Activated naive CD8-positive, alpha-beta T cell treated with anti-CD3 and anti-CD28 coated beads, Interleukin-2, amount 10 ng/mL, durations not matched to agents 7 days and 5 days (primary cell): ENCODE results near the gene ZNF860. TPM values are rescaled to one million over a fixed set of nuclear protein-coding genes. Genes with fewer than 3 reads are reported as not detected.

Experiments
- ATAC-seq: fragments of 150-1000 bp; cut with Tn5 transposase; one replicate; pipeline ENCODE4 v1.10.0; 2021; ENCODE audit warnings: low read depth, moderate library complexity
- POLR2A ChIA-PET: fragments of 350-600 bp; sonication (Branson Sonifier 250); formaldehyde crosslinking; loops from one replicate; lab custom pipeline; 2021; ENCODE audit warnings: antibody characterized with exemption; lab: Charles Lee
- DNase-seq: peaks from one replicate; pipeline ENCODE4 v3.0.0; 2021
- H3K27ac Mint-ChIP-seq: one replicate; pipeline ENCODE4 v1.8.0; 2022; ENCODE audit warnings: mild to moderate bottlenecking, mixed read lengths
- H3K27me3 Mint-ChIP-seq: one replicate; pipeline ENCODE4 v1.8.0; 2022; ENCODE audit warnings: mild to moderate bottlenecking, moderate library complexity, mixed read lengths
- H3K36me3 Mint-ChIP-seq: one replicate; pipeline ENCODE4 v1.8.0; 2021; ENCODE audit warnings: mild to moderate bottlenecking, mixed read lengths
- H3K4me1 Mint-ChIP-seq: one replicate; pipeline ENCODE4 v1.8.0; 2021; ENCODE audit warnings: mixed read lengths
- H3K4me3 Mint-ChIP-seq: one replicate; pipeline ENCODE4 v1.8.0; 2022; ENCODE audit warnings: mild to moderate bottlenecking, moderate library complexity, mixed read lengths
- H3K9me3 Mint-ChIP-seq: one replicate; pipeline ENCODE4 v1.8.0; 2021; ENCODE audit warnings: mixed read lengths
- total RNA-seq, 2 experiments: library from RNA; stranded (reverse); gene quantifications; one replicate each; pipeline ENCODE4 v1.2.3, GENCODE V29; 2021

Gene ZNF860
- total RNA-seq, 2 experiments from 2014 or later, result not detected

DNA sequence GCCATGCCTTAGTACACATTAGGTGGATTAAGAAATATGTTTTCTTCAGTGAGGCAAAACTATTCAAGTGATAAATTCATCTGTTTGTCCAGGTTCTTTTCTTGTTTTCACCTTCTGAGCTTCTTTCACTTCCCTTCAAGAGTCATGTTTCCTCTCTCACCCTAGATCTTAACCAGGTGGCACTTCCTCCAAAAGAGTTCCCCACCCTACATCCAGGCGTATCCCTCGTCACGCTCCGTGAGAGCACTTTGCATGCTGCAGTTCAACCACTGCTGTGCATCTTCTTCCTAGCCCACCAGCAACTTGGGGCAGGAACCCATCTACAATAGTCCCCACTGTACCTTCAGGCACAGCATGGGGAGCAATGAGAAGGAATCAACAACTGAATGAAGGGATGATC lies 29.3 kb upstream of the ZNF860 start:
- H3K4me1 Mint-ChIP-seq, result peaks cover 3% of the 10 kb centered on the region
- ATAC-seq (no peak), DNase-seq (no peak)
- H3K36me3 Mint-ChIP-seq, result no peaks in the 10 kb centered on the region
- peaks cover 6% of the 10 kb centered on the region for H3K27me3 Mint-ChIP-seq
- POLR2A ChIA-PET, result no interaction called here
- no peak overlapping the region for H3K27ac Mint-ChIP-seq
- H3K9me3 Mint-ChIP-seq, result peaks cover 7% of the 10 kb centered on the region
- no peak overlapping the region for H3K4me3 Mint-ChIP-seq

- Mint-ChIP-seq H3K27me3 (peaks cover 6% of the 10 kb centered on the region), H3K4me3 (no peak overlapping the region), H3K9me3 (peaks cover 7% of the 10 kb centered on the region), H3K27ac (no peak overlapping the region), H3K36me3 (no peaks in the 10 kb centered on the region), H3K4me1 (peaks cover 3% of the 10 kb centered on the region)
- POLR2A ChIA-PET, result no interaction called here
- no peak for ATAC-seq
- DNase-seq, result no peak
Measured at GRCh38 chr3:31953091-31953490, 28.5 kb upstream of the ZNF860 start.

- Mint-ChIP-seq H3K27me3 (peaks cover 6% of the 10 kb centered on the region), H3K27ac (no peak overlapping the region), H3K4me3 (no peak overlapping the region), H3K36me3 (no peaks in the 10 kb centered on the region), H3K4me1 (peaks cover 3% of the 10 kb centered on the region), H3K9me3 (peaks cover 7% of the 10 kb centered on the region)
- POLR2A ChIA-PET, result no interaction called here
- no peak for DNase-seq
- no peak for ATAC-seq
Measured at GRCh38 chr3:31953636-31954035, 27.9 kb upstream of the ZNF860 start.

- Mint-ChIP-seq H3K27me3 (peaks cover 4% of the 10 kb centered on the region), H3K27ac (no peak overlapping the region), H3K36me3 (no peaks in the 10 kb centered on the region), H3K9me3 (peaks cover 7% of the 10 kb centered on the region), H3K4me3 (no peak overlapping the region), H3K4me1 (peaks cover 3% of the 10 kb centered on the region)
- DNase-seq, result no peak
- ATAC-seq, result no peak
- POLR2A ChIA-PET, result no interaction called here
Measured at GRCh38 chr3:31955581-31955980, 26.0 kb upstream of the ZNF860 start.

DNA sequence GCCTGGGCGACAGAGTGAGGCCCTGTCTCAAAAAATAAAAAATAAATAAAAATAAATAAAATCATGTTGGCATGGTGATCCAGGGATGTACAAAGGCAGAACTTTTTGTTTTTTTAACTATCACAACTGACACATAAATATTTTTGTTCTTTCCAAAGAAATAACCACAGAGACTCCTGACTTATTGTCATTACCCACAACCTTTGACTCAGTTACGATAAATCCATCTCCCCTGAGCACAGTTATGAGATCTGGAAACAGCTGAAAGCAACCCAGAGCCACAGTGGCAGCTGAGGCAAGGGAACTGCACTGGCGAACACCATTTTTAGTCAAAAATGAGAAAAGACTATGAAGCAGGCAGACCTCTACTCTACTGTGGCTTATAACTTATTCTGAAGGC lies 24.4 kb upstream of the ZNF860 start:
- peaks cover 7% of the 10 kb centered on the region for H3K9me3 Mint-ChIP-seq
- DNase-seq (no peak), ATAC-seq (no peak)
- H3K36me3 Mint-ChIP-seq, result no peaks in the 10 kb centered on the region
- H3K27ac Mint-ChIP-seq, result no peak overlapping the region
- POLR2A ChIA-PET, result no interaction called here
- peaks cover 3% of the 10 kb centered on the region for H3K4me1 Mint-ChIP-seq
- peaks cover 5% of the 10 kb centered on the region for H3K27me3 Mint-ChIP-seq
- H3K4me3 Mint-ChIP-seq, result no peak overlapping the region

GRCh38 chr3:31958701-31959152 lies 22.8 kb upstream of the ZNF860 start:
- ATAC-seq (no peak), DNase-seq (no peak)
- Mint-ChIP-seq H3K27ac (no peak overlapping the region), H3K4me1 (peaks cover 5% of the 10 kb centered on the region), H3K4me3 (no peak overlapping the region), H3K27me3 (peaks cover 8% of the 10 kb centered on the region), H3K36me3 (no peaks in the 10 kb centered on the region), H3K9me3 (peaks cover 5% of the 10 kb centered on the region)
- POLR2A ChIA-PET, result no interaction called here

- peaks cover 5% of the 10 kb centered on the region for H3K4me1 Mint-ChIP-seq
- ATAC-seq (no peak), DNase-seq (no peak)
- H3K36me3 Mint-ChIP-seq, result no peaks in the 10 kb centered on the region
- H3K27me3 Mint-ChIP-seq, result peaks cover 8% of the 10 kb centered on the region
- H3K27ac Mint-ChIP-seq, result no peak overlapping the region
- POLR2A ChIA-PET, result no interaction called here
- H3K4me3 Mint-ChIP-seq, result no peak overlapping the region
- H3K9me3 Mint-ChIP-seq, result peaks cover 5% of the 10 kb centered on the region
Measured at GRCh38 chr3:31959251-31959650, 22.3 kb upstream of the ZNF860 start.

GRCh38 chr3:31959951-31960792 lies 21.4 kb upstream of the ZNF860 start:
- POLR2A ChIA-PET, result no interaction called here
- ATAC-seq (no peak), DNase-seq (no peak)
- Mint-ChIP-seq H3K27ac (no peak overlapping the region), H3K4me3 (no peak overlapping the region), H3K4me1 (peaks cover 5% of the 10 kb centered on the region), H3K27me3 (peaks cover 10% of the 10 kb centered on the region), H3K36me3 (no peaks in the 10 kb centered on the region), H3K9me3 (peaks cover 2% of the 10 kb centered on the region)

DNA sequence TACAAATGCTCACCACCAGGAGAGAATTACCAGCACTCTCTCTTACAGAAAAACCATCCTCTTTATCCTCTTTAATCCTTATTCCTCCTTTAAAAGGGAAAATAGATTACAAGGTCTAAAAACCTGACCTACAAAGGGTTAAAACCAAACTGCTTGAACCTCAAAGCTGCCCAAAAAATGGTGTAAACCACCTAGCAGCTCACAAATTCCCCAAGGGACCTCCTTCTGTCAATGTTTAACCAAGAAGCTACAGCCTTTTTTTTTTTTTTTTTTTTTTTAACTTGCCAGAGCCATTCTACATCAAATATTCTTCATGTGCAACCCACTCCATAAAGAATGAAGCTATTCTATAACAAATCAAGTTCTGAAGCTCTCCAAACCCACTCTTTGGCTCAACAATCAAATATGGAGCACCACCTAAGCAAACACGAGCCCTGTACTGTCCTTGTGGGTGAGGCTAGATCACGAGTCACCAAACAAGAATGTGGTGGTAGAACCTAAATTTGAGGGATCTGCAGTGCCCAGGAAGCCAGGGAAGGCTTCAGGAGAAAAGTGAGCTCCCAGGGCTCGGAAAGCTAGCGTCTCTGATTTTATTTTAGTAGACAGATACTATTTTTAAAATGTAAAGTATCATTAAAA lies 20.6 kb upstream of the ZNF860 start:
- Mint-ChIP-seq H3K36me3 (no peaks in the 10 kb centered on the region), H3K27me3 (peaks cover 10% of the 10 kb centered on the region), H3K27ac (no peak overlapping the region), H3K4me3 (no peak overlapping the region), H3K9me3 (no peaks in the 10 kb centered on the region), H3K4me1 (peaks cover 5% of the 10 kb centered on the region)
- ATAC-seq (no peak), DNase-seq (no peak)
- POLR2A ChIA-PET, result no interaction called here

- ATAC-seq, result no peak
- no peaks in the 10 kb centered on the region for H3K9me3 Mint-ChIP-seq
- no peaks in the 10 kb centered on the region for H3K36me3 Mint-ChIP-seq
- no peak overlapping the region for H3K27ac Mint-ChIP-seq
- POLR2A ChIA-PET, result no interaction called here
- H3K4me3 Mint-ChIP-seq, result no peak overlapping the region
- DNase-seq, result no peak
- peaks cover 5% of the 10 kb centered on the region for H3K4me1 Mint-ChIP-seq
- peaks cover 10% of the 10 kb centered on the region for H3K27me3 Mint-ChIP-seq
Measured at GRCh38 chr3:31962801-31963205, 18.7 kb upstream of the ZNF860 start.

DNA sequence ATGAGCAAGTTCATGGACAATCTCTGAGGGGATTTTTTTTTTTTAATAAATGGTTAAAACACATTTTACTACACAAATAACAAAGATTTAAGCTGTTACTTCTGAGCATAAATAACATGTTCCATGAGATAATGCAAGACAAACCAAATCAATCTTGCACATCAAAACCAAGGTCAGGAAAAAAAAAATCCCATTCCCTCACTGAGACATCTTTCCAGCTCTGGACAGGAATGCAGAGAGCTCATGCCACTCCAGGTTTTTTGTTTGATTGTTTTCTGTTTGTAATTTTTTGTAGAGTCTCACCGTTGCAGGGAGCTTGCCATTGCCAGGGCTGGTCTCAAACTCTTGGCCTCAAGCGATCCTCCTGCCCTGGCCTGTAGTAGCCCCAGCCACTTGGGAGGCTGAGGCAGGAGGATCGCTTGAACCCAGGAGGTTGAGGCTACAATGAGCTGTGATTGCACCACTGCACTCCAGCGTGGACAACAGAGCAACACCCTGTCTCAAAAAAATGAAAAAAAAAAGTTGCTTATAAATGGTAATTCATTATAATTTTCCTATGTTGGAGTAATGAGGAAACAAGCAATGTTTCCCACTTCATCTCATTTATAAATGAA lies 14.5 kb upstream of the ZNF860 start:
- Mint-ChIP-seq H3K4me3 (no peak overlapping the region), H3K27me3 (peaks cover 5% of the 10 kb centered on the region), H3K27ac (no peak overlapping the region), H3K9me3 (no peaks in the 10 kb centered on the region), H3K4me1 (peaks cover 5% of the 10 kb centered on the region), H3K36me3 (no peaks in the 10 kb centered on the region)
- POLR2A ChIA-PET, result no interaction called here
- DNase-seq, result no peak
- ATAC-seq, result no peak

- H3K4me3 Mint-ChIP-seq, result no peak overlapping the region
- POLR2A ChIA-PET, result no interaction called here
Measured at GRCh38 chr3:31967592-31967991, 14.0 kb upstream of the ZNF860 start.

DNA sequence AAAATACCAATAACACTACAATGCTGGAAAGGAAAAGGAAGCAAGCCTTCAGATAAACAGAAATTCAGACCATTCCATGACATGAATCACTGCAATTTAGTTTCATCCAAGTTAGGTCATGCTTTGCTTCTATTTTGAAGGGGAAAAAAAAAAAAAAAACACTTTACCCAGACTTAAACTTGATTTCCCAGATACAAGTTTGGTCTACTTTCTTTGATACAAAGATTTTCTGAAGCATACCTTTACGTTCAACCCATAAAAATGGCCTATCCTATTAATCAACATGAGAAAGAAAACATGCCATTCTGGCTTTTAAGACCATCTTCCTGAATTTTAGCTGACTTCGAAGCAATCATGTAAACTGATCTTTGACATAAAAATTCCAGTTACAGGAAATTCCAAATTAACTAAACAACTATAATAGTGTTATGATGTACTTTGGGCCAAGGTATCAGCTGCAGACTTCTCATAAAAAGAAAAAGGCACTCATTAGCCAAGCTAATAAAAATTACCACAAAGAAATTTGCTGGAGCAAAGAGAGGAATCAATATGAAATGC lies 13.1 kb upstream of the ZNF860 start:
- ATAC-seq, result no peak
- no peak overlapping the region for H3K4me3 Mint-ChIP-seq
- H3K27me3 Mint-ChIP-seq, result peaks cover 2% of the 10 kb centered on the region
- H3K4me1 Mint-ChIP-seq, result no peaks in the 10 kb centered on the region
- H3K9me3 Mint-ChIP-seq, result no peaks in the 10 kb centered on the region
- no peak overlapping the region for H3K27ac Mint-ChIP-seq
- POLR2A ChIA-PET, result no interaction called here
- DNase-seq, result no peak
- H3K36me3 Mint-ChIP-seq, result no peaks in the 10 kb centered on the region

More at GRCh38 chr3:31967592-31967991, 14.0 kb upstream of the ZNF860 start:
- Mint-ChIP-seq H3K27ac (no peak overlapping the region), H3K4me1 (peaks cover 4% of the 10 kb centered on the region), H3K27me3 (peaks cover 5% of the 10 kb centered on the region), H3K9me3 (no peaks in the 10 kb centered on the region), H3K36me3 (no peaks in the 10 kb centered on the region)
- ATAC-seq (no peak), DNase-seq (no peak)
